Glomerular visceral epithelial cell (primary cell): ENCODE measurements around the gene MACROD1.
"Not testable (repeated sequence)": the region's sequence is repeated elsewhere in the genome, so short reads cannot be mapped to it uniquely, and the experiment has no call there.

Experiments used
- DNase-seq: peaks from one replicate; pipeline ENCODE4 v3.0.0-alpha.2; 2016; ENCODE audit errors: extremely low spot score

MACROD1 gene

GRCh38 chr11:64185693-64186491 is 20.0 kb upstream of the MACROD1 start, which contains the start of gene STIP1:
Gene STIP1, plus strand, starts transcription at chr11:64186171. Its CDS starts 91 bp downstream, at chr11:64186262.
- peak; percentile 100 for DNase-seq

GRCh38 chr11:64185175-64185692 is 19.3 kb upstream of the MACROD1 start:
- no peak for DNase-seq

- no peak for DNase-seq
These were observed 18.0 kb upstream of the MACROD1 start for GRCh38 chr11:64183890-64184289.

GRCh38 chr11:64181506-64182411 is 15.8 kb upstream of the MACROD1 start:
- DNase-seq: peak; percentile 88

- no peak for DNase-seq
These were observed 15.0 kb upstream of the MACROD1 start for GRCh38 chr11:64180891-64181290.

GRCh38 chr11:64178951-64179639 is 13.2 kb upstream of the MACROD1 start:
- DNase-seq: no peak

- no peak for DNase-seq
These were observed 12.3 kb upstream of the MACROD1 start for GRCh38 chr11:64178203-64178602.

GRCh38 chr11:64176751-64177150 is 10.8 kb upstream of the MACROD1 start:
- DNase-seq: no peak

GRCh38 chr11:64173616-64174355 is 7.9 kb upstream of the MACROD1 start:
- no peak for DNase-seq

- DNase-seq: no peak
These were observed 4.5 kb upstream of the MACROD1 start for GRCh38 chr11:64170419-64170818.

- DNase-seq: no peak
These were observed 452 bp downstream of the MACROD1 start for GRCh38 chr11:64165481-64165841.

GRCh38 chr11:64164392-64165312 is 1.3 kb downstream of the MACROD1 start:
- DNase-seq: no peak

GRCh38 chr11:64163951-64164350 is 2.0 kb downstream of the MACROD1 start:
- DNase-seq: no peak

GRCh38 chr11:64162769-64163168 is 3.1 kb downstream of the MACROD1 start:
- DNase-seq: not testable (repeated sequence)

- DNase-seq: no peak
These were observed 4.9 kb downstream of the MACROD1 start for GRCh38 chr11:64161037-64161436.

- no peak for DNase-seq
These were observed 8.1 kb downstream of the MACROD1 start for GRCh38 chr11:64157631-64158394.

GRCh38 chr11:64156235-64157011 is 9.5 kb downstream of the MACROD1 start:
- no peak for DNase-seq

- DNase-seq: no peak
These were observed 12.1 kb downstream of the MACROD1 start for GRCh38 chr11:64153812-64154211.
